NCI-H69 (cell line): ENCODE data around the gene NKG7.
"Not testable (repeated sequence)": the region's sequence is repeated elsewhere in the genome, so short reads cannot be mapped to it uniquely, and the experiment has no call there.

ENCODE experiments used
- DNase-seq: peaks from one replicate; lab custom pipeline; 2025; lab: John Stamatoyannopoulos, UW

NKG7 gene, protein sequence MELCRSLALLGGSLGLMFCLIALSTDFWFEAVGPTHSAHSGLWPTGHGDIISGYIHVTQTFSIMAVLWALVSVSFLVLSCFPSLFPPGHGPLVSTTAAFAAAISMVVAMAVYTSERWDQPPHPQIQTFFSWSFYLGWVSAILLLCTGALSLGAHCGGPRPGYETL

DNA sequence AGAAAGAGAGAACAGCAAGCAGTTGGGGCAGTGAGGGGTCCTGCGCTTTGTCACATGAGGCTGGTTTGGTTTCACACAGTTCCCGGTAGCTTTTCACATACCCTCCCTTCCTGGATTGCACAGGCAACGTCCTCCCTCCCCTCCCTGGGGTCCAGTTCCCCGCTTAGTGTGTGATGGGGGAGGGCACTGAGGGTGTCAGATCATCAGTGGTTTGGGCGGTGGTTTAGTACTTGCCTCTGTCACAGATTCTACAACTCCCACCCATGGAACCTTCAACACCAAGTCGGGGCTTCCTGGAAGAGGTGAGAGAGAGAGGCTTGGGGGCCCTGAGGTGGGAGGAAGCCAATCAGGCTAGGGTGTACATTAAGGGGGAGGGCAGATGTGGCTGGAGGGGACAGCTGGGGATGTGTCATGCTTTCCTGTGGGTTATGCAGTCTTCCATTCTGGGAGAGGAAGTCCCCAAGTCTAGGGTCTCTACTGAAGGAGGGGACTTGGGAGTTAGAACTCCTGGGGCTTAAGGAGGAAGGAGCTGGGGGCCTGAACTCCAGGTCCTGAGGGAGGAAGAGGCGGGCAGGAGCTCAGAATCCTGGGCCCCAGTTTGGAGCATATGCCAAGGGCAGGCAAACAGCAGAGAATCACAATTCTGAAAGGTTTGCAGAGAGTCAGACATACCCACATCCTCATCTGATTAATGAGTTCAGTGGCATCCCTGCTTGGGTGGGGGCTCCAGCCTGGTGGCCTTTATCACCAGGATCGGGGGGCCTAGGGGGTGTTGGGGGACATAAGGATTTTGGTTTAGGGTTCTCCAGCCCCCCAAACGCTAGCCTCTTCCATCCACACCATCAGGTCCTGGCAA is at the start of gene NKG7:
NKG7 (minus strand) TSS at position 6 of the 856 bp plus-strand sequence. CDS start 119 bp downstream, outside the sequence.
- no peak for DNase-seq

DNA sequence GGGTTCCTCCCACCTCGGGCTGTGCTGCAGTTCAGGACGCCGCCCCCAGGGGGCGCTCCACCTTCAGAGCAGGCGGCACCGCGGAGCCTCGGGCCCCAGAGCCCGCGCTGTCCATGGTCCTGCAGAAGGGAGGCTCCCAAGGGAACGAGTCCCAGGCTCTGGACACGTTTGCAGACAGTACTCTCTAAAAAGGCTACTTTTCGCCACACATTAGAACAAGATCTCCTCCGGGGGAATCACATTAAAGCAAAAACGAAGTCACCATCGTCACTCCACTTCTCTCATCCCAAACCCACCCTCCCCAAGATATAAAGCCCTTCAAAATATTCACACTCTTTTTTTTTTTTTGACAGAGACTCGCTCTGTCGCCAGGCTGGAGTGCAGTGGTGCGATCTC is 49.6 kb upstream of the NKG7 start:
- peak; percentile 37 for DNase-seq

DNA sequence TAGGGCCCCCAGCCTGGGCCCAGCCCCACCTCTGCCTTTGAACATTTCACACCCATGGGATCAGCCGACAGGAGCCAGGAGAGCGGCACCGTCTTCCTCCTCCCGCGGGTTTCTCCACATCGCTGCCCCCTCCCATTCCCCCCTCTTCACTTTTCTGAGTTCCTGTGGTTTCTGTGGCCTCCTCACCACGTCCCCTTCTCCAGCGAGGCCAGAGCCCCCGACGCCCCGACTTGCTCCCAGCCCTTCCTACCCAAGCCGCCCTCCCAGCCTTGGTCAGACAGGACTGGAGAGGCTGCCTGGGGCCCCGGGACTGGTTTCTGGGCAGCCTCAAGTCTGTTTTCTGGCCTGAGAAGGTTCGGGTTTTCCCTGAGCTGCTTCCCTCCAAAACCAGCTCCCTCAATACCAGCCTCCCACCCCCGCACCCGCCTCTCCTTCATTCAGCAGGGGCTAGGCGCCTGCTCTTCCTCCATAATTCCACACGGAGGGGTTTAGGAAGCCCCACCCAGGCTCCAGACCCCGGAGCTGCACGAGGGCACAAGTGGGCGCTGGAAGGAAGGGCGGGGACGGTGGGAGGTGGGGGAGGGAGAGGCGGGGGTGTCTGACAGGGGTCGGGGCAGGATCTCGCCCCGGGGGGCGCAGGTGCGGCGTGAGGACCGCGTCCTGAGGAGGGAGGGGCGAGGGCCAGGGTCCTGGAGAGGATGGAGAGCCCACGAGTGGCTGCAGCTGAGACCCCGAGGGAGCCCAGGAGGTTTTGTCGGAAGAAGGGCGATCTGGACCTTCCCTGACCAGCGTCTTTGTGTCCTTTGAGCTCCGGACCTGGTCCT is 49.0 kb upstream of the NKG7 start:
- DNase-seq: no peak

DNA sequence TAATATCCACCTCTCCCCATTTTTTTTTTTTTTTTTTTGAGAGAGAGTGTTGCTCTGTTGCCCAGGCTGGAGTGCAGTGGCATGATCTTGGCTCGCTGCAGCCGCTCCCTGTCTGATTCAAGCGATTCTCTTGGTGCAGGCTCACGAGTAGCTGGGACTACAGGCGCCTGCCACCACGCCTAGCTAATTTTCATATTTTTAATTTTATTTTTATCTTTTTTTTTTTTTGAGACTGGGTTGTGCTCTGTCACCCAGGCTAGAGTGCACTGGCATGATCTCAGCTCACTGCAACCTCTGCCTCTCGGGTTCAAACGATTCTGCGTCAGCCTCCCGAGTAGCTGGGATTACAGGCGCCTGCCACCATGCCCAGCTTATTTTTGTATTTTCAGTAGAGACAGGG is 48.1 kb upstream of the NKG7 start:
- not testable (repeated sequence) for DNase-seq

DNA sequence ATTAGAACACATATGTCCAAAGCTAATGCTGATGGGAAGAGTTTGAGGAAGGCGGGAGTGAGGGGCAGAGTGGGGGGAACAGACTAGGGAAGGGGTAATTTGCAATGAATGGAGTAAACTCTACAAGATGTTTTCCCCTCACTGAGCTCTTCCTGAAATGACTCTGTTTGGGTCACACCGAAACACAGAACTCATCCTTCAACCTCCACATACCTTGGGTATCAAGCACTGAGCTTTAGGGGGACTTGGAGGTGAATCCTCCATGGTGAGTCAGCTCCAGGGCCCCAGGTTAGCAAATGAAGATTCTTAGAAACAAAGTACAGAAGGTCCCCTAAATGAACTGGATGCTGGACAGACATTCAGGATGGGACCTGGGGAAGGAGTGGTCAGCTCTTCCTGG is 46.3 kb upstream of the NKG7 start:
- no peak for DNase-seq

DNA sequence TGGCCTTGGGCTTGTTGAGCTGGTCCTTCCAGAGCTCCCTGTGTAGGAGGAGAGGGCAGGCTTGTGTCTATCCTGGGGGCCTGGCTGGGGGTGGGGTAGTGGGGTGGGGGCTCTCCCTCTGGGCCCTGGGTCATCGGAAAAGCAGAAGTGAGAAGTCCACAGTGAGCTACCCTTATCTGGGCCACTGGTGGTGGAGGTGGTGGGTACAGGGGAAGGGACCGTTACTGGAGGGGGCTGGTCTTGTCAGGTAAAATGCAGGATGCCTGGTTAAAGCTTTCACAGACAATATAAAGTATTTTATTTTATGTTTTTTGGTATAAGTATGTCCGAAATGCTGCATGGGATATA is 45.3 kb upstream of the NKG7 start:
- DNase-seq: no peak

DNA sequence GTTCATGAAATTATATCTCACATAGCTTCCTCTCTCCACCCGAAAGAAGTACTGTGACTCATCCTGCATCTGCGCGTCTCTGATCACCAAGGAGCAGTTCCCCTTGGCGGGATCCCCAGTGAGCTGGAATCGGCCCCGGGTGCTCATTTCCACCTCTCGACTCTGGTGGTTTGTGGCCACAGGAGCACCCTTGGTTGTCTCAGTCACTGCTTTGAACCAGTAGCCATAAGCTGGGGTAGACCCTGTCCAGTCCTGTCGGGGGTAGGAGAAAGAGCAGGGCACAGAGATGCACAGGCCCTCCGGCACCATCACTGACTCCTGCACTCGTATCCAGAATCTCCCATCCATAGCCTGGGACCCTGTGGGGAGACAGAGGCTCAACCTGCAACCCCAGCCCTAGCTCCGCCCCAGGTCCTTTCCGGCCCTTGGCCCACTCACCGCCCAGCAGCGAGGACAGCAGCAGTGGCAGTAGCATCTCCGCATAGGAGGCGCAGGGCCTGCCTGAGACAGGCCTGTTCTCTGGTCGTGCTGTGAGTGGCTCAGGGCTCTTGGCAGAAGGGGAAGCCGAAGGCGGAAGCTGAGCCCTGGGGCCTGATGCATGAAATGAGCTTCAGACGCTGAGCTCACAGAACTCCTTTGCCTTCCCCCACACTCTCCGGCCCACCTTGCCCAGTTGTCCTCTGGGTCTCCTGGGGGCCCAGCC is 44.8 kb upstream of the NKG7 start, which contains the start of gene SIGLEC10:
SIGLEC10 (minus strand) TSS at position 536 of the 703 bp plus-strand sequence; CDS start at position 475, 61 bp downstream.
- no peak for DNase-seq

DNA sequence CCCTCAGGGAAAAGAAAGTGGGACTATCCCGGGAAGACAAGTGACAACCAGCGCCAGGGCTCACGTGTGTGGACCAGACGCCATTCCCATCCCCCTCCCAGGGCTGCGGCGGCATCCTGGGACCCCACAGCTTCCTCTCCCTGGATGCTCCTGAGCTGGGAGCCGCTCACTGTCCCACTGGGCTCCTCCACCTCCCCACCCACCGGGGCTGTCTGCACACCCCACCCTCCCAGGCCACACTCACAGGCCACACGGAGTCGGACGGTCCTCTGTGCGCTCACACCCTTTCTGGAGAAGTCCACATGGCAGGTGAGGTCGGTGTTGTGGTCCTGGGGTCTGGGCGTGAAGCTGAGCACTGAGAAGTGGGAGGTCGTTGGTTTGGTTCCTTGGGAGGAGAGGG is 44.0 kb upstream of the NKG7 start:
- DNase-seq: not testable (repeated sequence)

DNA sequence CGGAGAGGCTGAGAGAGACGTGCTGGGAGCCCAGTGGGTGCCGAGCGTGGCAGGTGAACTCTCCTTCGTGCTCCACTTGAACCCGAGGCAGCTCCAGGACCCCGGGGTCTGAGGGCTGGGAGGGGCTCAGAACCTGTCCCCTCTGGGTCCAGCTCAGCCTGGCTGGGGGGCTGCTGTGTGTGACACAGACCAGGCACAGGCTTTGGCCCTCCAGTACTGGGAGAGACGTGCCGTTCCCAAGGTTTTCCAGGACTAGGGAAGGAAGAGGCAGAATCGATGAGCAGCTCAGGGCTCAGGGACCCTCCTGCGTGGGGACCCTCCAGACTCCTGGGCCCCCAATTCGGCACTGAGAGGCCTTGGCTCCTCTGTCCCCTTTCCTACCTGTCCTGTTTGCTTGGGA is 42.7 kb upstream of the NKG7 start:
- no peak for DNase-seq

DNA sequence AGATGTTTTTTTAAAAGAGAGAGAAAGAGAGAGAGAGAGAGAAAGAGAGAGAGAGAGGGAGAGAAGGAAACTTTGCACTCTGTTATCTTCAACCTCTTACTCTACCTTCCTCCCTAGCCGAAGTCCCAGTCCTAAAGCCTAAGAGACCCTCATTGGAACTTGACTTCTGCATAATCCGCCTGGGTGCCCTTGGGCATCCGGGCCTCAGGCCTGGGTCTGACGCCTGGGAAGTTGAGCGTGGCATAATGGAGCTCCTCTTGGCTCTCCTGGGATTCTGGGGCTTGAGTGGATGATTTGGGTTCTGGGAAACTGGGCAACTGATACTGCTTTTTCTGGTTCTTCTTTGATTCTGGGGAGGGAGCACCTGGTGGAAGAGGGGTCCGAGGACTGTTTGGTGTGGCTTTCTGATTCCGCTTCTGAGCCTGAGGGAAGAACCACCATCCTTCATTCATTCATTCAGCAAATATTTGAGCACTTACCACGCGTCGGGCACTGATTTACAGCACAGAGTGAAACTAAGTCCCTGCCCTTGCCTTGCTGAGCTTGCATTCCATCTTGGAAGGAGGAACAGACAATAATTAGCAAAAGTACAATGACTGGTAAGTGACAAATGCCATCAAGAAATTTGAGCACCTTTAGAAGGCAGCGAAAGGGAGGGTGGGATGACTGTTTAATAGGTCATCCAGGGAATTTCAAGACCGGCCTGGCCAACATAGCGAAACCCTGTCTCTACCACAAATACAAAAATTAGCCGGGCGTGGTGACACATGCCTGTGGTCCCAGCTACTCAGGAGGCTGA is 38.7 kb upstream of the NKG7 start:
- DNase-seq: no peak

DNA sequence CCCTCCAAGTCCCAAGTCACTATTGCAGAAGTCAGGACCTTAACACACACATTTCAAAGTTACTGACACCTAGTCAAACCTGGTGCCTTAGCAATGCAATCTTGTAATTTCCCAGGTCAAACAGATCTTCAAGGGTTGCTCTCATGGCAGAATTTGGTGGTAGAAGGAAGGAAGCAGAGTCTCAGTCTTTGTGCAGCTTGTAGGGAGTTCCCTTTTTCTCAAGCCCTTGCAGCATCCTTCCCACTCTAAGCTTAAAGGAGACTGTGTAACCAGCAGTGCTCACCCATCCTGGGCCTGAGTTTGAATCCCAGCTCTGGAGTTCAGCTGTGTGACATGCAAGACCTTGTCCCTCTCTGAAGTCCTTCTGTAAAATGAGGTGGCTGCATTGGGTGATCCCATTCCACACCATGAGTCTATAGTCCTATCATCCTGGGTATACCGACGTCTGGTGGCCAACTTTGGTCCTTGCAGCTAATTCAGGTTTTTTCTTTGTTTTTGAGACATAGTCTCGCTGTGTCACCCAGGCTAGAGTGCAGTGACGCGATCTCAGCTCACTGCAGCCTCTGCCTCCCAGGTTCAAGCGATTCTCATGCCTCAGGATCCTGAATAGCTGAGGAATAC is 35.2 kb upstream of the NKG7 start:
- DNase-seq: no peak

DNA sequence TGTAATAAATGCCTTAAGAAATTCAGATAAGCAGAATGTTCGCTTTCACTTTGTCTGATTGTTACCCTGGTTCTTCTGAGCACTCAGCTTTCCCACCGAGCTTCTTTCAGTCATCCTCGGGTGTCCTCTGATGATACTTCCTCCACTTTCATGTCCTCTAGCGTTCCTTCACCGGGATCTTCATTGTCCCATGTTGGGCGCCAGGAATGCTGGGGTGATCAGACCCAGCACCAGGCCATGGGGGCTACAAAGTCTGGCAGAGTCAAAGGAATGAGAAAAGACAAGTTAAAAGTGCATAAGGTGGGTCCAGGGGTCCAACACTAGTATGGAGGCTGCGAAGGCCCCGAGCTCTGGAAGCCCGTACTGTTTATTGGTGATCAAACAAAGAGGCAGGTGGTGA is 29.7 kb upstream of the NKG7 start:
- DNase-seq: no peak

DNA sequence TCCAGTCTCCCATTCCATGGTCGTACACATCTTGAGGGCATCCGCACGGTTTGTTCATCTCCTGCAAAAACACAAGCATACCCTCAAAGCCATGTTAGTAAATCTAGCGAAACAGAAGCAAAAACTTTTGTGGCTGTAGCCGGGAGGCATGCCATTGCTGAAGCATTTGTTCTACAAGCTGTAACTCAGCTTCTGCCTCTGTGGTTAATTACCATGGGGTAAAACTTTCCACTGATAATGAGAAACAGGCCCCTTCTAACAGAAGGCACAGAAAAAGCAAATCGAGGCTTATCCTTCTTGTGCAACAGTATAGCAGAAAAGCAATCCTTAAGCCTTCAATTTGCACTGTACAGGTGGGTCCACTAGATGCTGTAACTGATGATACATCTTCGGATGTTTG is 27.5 kb upstream of the NKG7 start:
- DNase-seq: not testable (repeated sequence)

DNA sequence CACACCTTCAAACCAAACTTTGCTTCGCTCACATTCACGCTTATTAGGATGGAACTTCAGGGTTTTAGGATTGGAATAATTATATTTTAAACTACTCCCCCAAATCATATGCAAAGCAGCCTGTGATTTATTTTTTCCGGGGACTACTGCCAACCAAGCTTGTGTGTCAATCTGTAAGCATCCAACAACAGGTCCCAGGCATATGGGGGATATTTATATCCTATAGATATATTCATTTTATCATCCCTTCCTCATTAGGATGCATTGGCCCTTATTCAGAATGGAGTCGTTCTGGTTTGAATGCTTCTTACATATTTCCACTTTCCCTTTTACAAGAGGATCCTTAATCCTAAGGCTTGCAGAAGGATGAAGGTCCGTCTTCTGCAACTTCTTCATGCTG is 26.8 kb upstream of the NKG7 start:
- no peak for DNase-seq

DNA sequence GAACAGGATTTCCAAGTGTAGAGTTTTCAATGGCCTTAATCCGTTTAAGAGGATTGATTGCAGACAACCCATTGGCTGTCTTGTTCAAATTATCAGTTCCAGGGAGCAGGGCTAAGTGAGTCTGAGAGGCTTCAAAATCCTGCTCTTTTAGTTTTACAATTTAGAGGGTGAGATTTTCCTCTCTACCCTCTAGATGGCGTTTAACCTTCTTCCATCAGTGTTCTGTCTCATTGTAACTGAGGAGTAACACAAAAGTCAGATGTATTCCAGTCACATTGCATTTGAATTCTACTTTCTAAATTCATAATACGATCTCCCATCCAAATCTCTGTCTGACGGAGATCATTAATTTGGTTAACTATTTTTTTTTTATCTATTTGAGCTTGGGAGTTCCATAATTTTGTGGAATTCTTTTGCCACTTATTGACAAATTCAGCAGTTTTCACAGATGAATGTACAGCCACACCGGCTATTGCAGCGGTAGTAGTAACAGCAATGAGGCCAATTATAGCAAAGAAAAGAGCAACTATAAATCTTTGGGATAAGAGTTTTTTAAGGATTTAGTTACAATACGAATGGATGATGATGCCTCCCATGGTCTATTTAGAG is 25.7 kb upstream of the NKG7 start:
- DNase-seq: peak; percentile 3

DNA sequence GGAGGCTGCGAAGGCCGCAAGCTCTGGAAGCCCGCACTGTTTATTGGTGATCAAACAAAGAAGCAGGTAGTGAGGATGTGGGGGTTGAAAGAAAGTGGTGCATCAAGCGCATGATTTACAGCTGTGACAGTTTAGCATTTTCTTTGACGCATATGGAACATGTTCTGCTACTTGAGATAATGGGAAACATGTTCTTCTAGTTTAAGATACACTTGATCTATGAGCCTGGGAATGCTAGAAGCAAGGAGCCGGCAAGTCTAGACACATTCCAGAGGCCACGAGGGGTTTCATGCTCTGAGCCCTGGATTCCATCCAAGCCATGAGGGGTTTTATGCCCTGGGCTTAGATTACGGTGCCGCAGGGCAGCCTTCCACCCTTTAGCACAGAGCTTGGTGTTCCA is 25.0 kb upstream of the NKG7 start:
- not testable (repeated sequence) for DNase-seq

DNA sequence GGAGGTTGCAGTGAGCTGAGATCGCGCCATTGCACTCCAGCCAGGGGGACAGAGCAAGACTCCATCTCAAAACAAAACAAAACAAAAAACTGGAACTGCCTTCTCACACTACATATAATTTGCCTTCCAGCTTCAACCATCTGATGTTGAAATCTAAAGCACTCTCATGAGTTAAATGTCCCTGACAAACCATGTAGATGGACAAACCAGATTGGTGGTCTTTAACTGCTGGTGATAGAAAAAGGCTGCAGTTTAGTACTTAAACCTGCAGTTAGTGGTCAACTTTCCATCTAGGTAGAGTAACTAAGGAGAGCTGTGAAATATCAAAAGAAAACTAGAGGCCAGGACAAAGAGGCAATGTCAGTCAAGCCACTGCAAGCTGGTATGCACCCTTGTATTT is 23.7 kb upstream of the NKG7 start:
- no peak for DNase-seq

DNA sequence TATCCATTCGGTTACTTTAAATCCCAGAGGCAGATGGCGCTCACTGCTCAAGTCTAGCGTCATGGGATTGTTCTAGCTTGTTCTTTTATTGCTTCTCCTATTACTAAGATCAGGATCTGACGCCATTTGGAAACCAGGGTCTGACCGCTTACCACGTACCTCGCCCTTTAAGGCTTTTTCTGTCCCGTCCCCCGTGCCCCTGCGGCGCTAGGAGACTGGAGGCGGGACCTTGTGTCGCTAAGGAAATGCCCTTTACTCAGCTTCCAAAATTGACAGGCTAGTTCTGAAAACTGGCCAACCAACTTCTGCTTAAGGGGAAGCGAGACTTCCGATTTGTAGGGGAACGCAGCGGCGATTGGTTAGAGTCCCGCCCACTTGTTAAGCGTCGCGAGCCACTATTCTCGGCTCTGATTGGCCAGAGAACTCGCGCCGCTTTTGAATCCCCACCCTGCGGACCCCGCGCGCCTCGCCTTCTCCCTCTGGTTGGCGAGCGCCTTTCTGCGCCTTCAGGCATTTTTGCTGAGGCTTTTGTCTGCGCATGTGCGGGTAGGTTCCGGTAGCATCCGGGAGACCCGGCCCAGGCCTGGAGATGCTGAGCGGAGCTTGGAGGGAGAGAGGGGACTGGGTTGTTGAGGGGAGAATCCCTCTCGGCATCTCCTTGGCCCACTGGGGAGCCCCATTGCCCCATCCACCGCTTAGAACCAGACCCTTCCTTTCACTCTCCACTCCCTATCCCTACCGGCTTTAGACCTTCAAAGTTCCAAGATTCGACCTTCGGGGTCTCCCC is 21.8 kb upstream of the NKG7 start:
- peak; percentile 52 for DNase-seq

DNA sequence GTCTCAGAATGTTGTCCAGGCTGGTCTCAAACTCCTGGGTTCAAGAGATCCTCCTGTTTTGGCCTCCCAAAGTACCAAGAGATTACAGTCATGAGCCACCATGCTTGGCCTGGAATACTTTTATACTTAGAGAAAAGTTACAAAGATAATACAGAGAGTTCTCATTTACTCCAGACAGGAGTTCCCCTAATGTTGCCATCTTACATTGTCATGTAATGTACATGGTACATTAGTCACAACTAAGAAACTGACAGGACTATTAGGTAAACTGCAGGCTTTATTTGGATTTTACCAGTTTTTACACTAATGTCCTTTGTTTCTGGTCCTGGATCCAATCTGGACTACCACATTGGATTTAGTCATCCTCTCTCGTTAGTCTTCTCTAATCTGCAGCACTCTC is 20.2 kb upstream of the NKG7 start:
- DNase-seq: no peak
